Endodermal cell (in vitro differentiated cells): Measurements from ENCODE around the gene CASP1. TPM values are rescaled to one million over a fixed set of nuclear protein-coding genes. Genes with fewer than 3 reads are reported as not detected.

Source experiments
- DNase-seq: peaks from one replicate; pipeline ENCODE4 v3.0.0-alpha.2; 2017
- H3K27ac ChIP-seq: 2 replicates; pipeline ENCODE4 v1.5.1; 2013; ENCODE audit warnings: mild to moderate bottlenecking, low read depth, low read length, moderate library complexity
- H3K27me3 ChIP-seq: 2 replicates; pipeline ENCODE4 v1.6.1; 2013; ENCODE audit warnings: mild to moderate bottlenecking, low read length, moderate library complexity; ENCODE audit not compliant: insufficient read depth, control insufficient read depth, poor library complexity, severe bottlenecking
- H3K36me3 ChIP-seq: 2 replicates; pipeline ENCODE4 v1.7.0; 2013; ENCODE audit warnings: mild to moderate bottlenecking, low read length, moderate library complexity; ENCODE audit not compliant: control insufficient read depth, insufficient read depth
- H3K4me1 ChIP-seq: one replicate; pipeline ENCODE4 v1.7.0; 2013; ENCODE audit warnings: low read length; ENCODE audit not compliant: control insufficient read depth, insufficient read depth
- H3K4me3 ChIP-seq: 2 replicates; pipeline ENCODE4 v1.5.1; 2013; ENCODE audit warnings: mild to moderate bottlenecking, low read length, moderate library complexity
- H3K9ac ChIP-seq: 2 replicates; pipeline ENCODE4 v1.6.1; 2013; ENCODE audit warnings: mild to moderate bottlenecking, low read length, moderate library complexity; ENCODE audit not compliant: poor library complexity, severe bottlenecking; ENCODE audit errors: extremely low read depth
- H3K9me3 ChIP-seq: 2 replicates; pipeline ENCODE4 v1.6.1; 2013; ENCODE audit warnings: mild to moderate bottlenecking, low read length, moderate library complexity; ENCODE audit not compliant: control insufficient read depth
- H3K27ac Mint-ChIP-seq: 2 replicates; pipeline ENCODE4 v1.8.0; 2020; ENCODE audit warnings: mixed read lengths
- H3K27me3 Mint-ChIP-seq: 2 replicates; pipeline ENCODE4 v1.8.0; 2021; ENCODE audit warnings: mild to moderate bottlenecking, mixed read lengths; ENCODE audit not compliant: insufficient read depth
- H3K36me3 Mint-ChIP-seq: 2 replicates; pipeline ENCODE4 v1.8.0; 2020; ENCODE audit warnings: low read depth, mixed read lengths
- H3K4me1 Mint-ChIP-seq: 2 replicates; pipeline ENCODE4 v1.8.0; 2020; ENCODE audit warnings: mixed read lengths
- H3K4me3 Mint-ChIP-seq: 2 replicates; pipeline ENCODE4 v1.8.0; 2020; ENCODE audit warnings: mild to moderate bottlenecking, moderate library complexity, mixed read lengths
- H3K9me3 Mint-ChIP-seq: 2 replicates; pipeline ENCODE4 v1.8.0; 2020; ENCODE audit warnings: mild to moderate bottlenecking, mixed read lengths
- CTCF ChIP-seq: fragments of 200-600 bp; sonication (generic); conservative IDR thresholded peaks from 2 replicates; pipeline ENCODE4 v1.5.0; 2021; ENCODE audit warnings: antibody characterized with exemption, mild to moderate bottlenecking
- WGBS, 2 experiments: methylation state at CpG; one replicate each; pipeline versions ENCODE4 v1.1.5 to v1.1.7; 2013; ENCODE audit warnings: missing lambda C conversion rate in 2 of 2, mixed read lengths in 1 of 2; ENCODE audit not compliant: insufficient coverage in 1 of 2, insufficient read length in 1 of 2; 5-methylcytosine and 5-hydroxymethylcytosine counted together
- total RNA-seq, 2 donors: library from RNA; stranded (reverse); fragmentation: NEBNext Ultra II Directional in 1 of 2; extraction: Animal tissue kit (Norgen Biotek cat#: 25700) in 1 of 2; gene quantifications; 2 replicates in 1 of 2; 3 replicates in 1 of 2; pipeline ENCODE4 v1.2.1, GENCODE V29; 2021

The CASP1 gene
- total RNA-seq, 2 donors from 2014 or later, result not detected

- Mint-ChIP-seq H3K9me3 (no peaks in the 10 kb centered on the region), H3K4me3 (no peak overlapping the region), H3K36me3 (no peaks in the 10 kb centered on the region), H3K27me3 (no peaks in the 10 kb centered on the region), H3K4me1 (no peaks in the 10 kb centered on the region), H3K27ac (no peak overlapping the region)
- no peak overlapping the region for H3K27ac ChIP-seq
- DNase-seq, result no peak
- no peak for TF ChIP-seq CTCF
- WGBS, 2 experiments, result 88 to 100% methylated on average over 2 of the region's 2 CpGs
- no peaks in the 10 kb centered on the region for H3K36me3 ChIP-seq
- no peaks in the 10 kb centered on the region for H3K27me3 ChIP-seq
- no peak overlapping the region for H3K4me3 ChIP-seq
- H3K9ac ChIP-seq, result no peak overlapping the region
- H3K9me3 ChIP-seq, result no peaks in the 10 kb centered on the region
- H3K4me1 ChIP-seq, result peaks cover 2% of the 10 kb centered on the region
These were observed 16.6 kb upstream of the CASP1 start for GRCh38 chr11:105051559-105051958.

- Mint-ChIP-seq H3K9me3 (no peaks in the 10 kb centered on the region), H3K27me3 (no peaks in the 10 kb centered on the region), H3K27ac (no peak overlapping the region), H3K4me3 (no peak overlapping the region), H3K36me3 (no peaks in the 10 kb centered on the region), H3K4me1 (no peaks in the 10 kb centered on the region)
- H3K4me3 ChIP-seq, result no peak overlapping the region
- no peaks in the 10 kb centered on the region for H3K36me3 ChIP-seq
- no peaks in the 10 kb centered on the region for H3K9me3 ChIP-seq
- no peak for TF ChIP-seq CTCF
- H3K27me3 ChIP-seq, result no peaks in the 10 kb centered on the region
- 100% methylated on average over 1 of the region's 1 CpG; no CpG with 5 or more reads in 1 of the 2 experiments for WGBS, 2 experiments
- no peak overlapping the region for H3K9ac ChIP-seq
- DNase-seq, result no peak
- no peaks in the 10 kb centered on the region for H3K4me1 ChIP-seq
- no peak overlapping the region for H3K27ac ChIP-seq
These were observed 14.5 kb upstream of the CASP1 start for GRCh38 chr11:105049481-105049880.

- no peaks in the 10 kb centered on the region for H3K9me3 ChIP-seq
- no peak overlapping the region for H3K4me3 Mint-ChIP-seq
- no peak overlapping the region for H3K27ac ChIP-seq
- no peak overlapping the region for H3K27ac Mint-ChIP-seq
- H3K36me3 Mint-ChIP-seq, result no peaks in the 10 kb centered on the region
- 79 to 91% methylated on average over 5 to 8 of the region's 8 CpGs for WGBS, 2 experiments
- no peak for TF ChIP-seq CTCF
- H3K27me3 ChIP-seq, result no peaks in the 10 kb centered on the region
- no peaks in the 10 kb centered on the region for H3K9me3 Mint-ChIP-seq
- no peaks in the 10 kb centered on the region for H3K4me1 Mint-ChIP-seq
- no peak overlapping the region for H3K4me3 ChIP-seq
- no peaks in the 10 kb centered on the region for H3K4me1 ChIP-seq
- H3K36me3 ChIP-seq, result no peaks in the 10 kb centered on the region
- no peaks in the 10 kb centered on the region for H3K27me3 Mint-ChIP-seq
- DNase-seq, result no peak
- H3K9ac ChIP-seq, result no peak overlapping the region
These were observed 12.1 kb upstream of the CASP1 start for GRCh38 chr11:105046898-105047579.
